HG02943 (cell line): ENCODE results near the gene SNX25.
A peak's percentile ranks its signal among the peaks of the same experiment; 100 is the strongest.
"Not testable (repeated sequence)": the region's sequence is repeated elsewhere in the genome, so short reads cannot be mapped to it uniquely, and the experiment has no call there.

Source experiments
- ATAC-seq: cut with Tn5 transposase; IDR thresholded peaks from one replicate; pipeline ENCODE4 v1.9.1; 2021; ENCODE audit warnings: mild to moderate bottlenecking, low read depth, moderate library complexity; ENCODE audit not compliant: unreplicated experiment

The SNX25 gene

DNA sequence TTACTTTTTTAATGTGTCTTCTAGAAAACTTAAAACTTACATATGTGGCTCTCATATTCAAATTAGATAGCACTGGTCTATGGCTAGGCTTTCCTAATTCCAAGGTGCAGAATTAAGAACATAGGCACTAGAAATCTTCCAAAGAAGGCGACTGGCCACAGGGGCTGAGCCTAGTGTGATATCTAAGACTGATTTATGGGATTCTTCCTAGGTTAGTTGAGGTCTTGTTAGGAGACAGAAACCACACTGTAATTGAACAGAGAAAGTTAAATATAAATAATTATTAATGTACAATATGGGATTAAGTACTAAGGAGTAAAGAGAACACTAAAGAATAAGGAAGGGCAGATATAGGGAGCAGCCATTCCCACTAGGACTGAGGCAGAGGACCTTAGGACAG is 48.3 kb downstream of the SNX25 start:
- ATAC-seq, result no peak

DNA sequence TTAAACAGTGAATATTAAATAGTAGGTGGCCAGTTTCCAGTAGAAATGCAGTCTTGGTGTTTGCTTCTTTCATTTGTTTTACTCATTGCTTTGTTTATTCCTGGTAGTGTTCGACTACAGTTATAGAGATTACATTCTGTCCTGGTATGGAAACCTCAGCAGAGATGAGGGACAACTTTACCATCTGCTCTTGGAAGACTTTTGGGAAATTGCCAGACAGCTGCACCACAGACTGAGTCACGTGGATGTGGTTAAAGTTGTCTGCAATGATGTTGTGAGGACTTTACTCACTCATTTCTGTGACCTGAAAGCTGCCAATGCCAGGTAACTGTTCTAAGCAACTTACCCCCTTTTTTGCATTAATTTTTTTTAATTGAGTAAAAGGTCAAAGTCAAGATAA is 49.3 kb downstream of the SNX25 start:
- not testable (repeated sequence) for ATAC-seq

DNA sequence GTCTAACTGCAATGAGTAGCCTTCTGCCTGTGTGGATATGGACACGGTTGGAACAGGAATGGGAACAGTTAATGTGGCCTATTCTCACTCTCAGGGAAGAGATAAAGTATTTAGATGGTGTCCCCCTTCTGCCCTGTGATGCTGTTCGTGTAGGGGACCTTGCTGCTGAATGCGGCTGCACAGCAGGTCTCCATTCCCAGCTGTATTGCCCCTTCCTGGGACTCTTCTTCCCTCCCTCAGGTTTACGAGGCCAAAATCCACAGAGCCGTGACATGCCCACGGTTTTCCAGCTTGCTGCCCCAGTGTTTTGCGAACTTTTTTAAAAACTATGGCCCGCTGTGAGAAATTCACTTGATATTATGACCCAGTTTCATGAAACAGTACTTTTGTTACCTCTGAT is 50.3 kb downstream of the SNX25 start:
- no peak for ATAC-seq

DNA sequence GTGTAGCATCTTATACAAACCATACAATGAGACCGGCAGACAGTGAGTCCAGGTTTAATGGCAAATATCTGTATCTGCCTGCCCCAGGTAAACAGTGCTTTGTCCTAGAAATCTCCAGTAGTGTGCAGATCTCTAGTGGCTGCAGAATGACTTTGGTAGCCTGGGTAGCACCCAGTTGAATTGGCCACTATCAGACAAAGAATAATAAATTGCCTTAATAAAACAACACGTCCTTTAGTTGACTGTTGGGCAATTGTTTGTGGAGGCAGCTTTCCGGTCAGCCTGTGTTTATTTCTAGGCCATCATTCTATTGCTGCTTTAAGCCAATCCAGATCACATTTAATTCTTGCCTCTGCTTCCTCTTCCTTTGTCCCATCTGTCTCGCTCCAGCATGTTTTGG is 52.5 kb downstream of the SNX25 start:
- no peak for ATAC-seq

GRCh38 chr4:185263419-185263818 is 54.0 kb downstream of the SNX25 start:
- ATAC-seq, result peak; percentile 50

DNA sequence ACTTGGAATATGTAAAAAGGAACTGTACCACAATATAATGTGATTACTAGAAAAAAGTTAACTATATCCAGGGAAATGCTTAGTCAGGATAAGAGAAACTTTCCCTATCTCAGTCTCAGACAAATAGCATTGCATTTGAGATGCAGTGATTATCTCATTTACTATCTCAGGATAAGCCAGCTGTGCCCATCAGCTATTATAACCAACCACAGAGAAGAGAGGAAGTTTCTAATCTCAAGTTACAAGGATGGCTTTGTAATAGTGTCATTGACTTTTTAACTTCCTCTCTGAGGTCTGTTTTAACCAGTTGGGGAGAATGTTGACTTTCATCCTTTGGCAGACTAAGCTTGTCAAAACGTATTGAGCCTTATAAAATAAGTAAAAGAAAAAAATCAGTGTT is 56.5 kb downstream of the SNX25 start:
- ATAC-seq, result peak; percentile 91

DNA sequence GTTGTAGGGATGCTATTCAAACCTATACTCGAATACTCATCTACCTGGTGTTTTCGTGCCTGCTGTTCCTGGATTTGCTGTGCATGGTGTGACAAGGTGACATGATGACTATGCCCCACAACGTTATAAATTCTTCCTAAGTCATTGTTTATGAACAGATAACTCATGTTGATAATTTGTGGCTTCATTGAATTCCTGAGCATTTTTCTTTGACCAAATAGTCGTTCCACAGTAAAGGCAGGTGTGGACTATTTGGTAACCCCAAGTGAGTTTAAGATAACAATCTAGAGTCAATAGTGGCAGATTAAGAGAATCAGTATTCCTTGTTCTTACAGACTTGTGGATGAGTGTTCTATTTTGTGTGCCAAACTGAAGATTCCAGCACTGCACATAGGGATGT is 59.9 kb downstream of the SNX25 start:
- no peak for ATAC-seq

DNA sequence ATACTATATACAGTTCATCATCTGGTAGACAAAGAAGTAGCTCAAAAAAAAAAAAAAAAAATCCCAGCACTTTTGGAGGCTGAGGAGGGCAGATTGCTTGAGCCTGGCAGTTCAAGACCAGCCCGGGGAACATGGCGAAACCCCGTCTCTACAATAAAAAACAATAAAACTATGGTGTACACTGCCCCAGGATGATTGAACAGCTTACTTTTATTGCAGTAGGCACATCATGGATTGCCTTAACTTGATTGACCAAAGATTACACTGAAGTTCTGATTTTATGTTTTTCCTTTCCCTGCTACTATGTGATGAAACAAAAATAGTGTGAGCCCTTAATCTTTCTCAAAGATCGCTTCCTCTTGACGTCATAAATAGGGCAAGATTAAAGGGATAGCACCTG is 60.6 kb downstream of the SNX25 start:
- ATAC-seq, result no peak

- no peak for ATAC-seq
Measured at GRCh38 chr4:185270885-185271284, 61.5 kb downstream of the SNX25 start.

DNA sequence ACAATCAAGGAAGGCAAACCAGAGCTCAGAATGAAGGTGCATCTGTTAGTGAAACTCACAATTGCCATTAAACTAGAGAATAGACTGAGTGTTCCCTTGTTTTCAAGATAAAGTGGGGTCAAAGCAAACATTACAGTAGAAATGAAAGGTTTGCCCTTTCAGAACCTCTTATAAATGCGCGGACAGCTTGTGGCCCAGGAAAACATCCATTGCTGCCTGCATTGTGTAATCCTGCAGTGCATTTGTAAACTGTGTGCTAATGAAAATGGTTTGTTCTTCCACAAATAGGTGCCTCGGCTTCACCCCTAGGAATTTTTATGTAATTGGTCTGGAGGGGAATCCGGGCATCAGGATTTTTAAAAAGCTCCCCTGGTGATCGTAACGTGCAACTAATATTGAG is 62.8 kb downstream of the SNX25 start:
- ATAC-seq, result no peak

DNA sequence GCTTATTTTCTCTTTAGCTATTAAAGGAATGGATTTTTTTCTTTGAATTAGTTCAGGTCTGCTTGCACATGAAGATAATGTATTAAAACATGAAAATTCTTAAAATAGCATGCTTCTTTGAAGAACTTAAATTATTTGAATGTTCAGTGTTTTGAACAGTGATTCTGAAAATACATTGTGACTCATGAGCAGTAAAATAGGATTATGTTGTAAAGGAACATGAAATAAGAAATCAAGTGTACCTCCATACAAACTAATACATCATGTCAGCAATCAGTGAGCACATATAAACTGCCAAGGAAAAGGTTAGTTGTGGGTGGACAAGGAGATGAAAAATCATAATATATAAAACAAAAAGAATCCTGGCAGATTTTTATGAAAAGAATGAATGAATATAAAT is 66.1 kb downstream of the SNX25 start:
- no peak for ATAC-seq

DNA sequence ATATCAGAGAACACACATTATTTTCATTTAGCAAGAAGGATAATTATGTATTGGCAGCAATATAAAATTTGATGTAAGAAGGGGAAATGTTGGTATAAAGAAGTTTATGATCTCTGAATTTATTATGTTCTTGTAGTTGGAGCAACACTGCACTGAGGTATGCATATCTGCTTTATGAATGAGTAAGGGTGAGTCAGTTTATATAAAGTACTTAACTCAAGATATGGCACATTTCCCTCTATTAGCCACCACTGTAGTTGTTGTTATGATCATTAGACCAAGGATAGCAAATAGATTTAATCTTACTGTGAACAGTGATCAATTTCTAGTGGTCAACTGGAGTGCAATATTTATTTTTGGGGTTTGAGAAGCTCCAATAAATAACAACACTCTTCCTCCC is 66.6 kb downstream of the SNX25 start:
- no peak for ATAC-seq

DNA sequence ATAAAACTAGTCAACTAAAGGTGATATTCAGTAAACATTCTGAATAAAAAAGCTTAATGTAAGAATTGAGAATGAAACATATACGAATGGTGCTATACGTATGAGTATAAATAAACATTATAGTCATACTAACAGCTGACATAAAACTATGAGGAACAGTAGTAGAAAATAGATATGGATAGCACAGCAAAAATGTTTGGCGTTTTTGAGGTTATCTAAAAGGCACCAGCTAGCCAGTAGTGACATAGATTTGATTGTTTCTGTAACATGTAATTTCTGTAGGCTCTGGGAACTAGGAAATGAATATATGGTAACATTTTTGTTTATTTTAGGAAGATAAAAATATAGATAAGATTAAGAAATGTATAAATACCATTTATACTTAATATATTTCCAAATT is 69.3 kb downstream of the SNX25 start:
- no peak for ATAC-seq

- no peak for ATAC-seq
Measured at GRCh38 chr4:185280608-185281007, 71.2 kb downstream of the SNX25 start.

DNA sequence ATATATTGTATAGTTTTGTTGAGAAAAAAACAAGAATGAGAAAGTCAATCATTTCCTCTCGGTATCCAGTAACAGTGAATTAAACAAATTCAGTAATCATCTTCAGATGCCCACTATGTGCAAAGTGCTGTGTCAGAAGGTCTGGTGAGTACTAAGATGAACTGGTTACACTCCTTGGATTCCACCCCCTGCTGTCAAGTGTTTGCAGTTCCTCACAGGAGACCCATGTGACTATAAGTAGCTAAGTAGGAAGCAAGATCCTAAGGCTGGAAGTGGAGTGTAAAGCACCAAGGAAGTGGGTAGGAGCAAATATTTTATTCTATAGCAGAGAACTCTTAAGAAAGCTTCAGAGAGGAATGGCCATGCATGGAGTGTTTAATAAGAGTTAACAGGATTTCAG is 73.6 kb downstream of the SNX25 start:
- no peak for ATAC-seq

DNA sequence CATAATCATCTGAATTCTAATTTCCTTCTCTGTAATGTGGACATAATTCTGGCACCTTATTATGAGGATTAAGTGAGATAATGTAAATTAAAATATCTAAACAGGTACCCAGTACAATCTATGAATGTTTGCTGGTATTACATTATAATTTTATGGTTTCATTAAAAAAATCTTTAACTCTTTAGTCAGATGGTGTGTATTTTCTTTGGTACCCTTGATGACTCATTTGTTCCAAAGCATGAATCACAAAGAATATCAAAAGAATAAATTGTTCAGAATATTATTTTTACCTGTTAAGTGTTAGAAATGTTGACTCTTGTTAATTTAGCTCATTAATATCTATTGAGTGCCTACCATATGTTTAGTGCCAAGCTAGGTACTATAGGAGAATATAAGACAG is 74.3 kb downstream of the SNX25 start:
- no peak for ATAC-seq

DNA sequence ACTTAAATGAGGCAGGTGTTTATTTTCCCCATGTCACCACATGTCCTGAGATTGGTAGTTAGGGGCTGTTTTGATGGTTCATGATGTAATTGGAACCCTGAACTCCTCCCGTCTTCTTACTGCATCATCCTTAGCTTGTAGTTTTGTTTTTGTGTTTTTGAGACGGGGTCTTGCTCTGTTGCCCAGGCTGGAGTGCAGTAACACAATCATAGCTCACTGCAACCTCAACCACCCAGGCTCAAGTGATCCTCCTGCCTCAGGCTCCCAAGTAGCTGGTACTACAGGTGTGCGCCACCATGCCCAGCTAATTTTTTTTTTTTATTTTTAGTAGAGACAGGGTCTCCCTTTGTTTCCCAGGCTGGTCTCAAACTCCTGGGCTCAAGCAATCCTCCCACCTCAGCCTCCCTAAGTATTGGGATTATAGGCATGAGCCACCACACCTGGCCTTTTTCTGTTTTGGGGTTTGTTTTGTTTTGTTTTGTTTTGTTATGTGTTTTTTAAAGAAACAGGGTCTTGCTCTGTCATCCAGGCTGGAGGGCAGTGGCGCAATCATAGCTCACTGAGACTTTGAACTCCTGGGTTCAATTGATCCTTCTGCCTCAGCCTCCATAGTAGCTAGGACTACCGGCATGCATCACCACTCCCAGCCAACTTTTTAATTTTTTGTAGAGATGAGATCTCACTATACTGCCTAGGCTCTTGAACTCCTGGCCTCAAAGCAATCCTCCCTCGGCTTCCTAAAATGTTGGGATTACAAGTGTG is 76.4 kb downstream of the SNX25 start:
- no peak for ATAC-seq

- ATAC-seq, result no peak
Measured at GRCh38 chr4:185286571-185286970, 77.2 kb downstream of the SNX25 start.

DNA sequence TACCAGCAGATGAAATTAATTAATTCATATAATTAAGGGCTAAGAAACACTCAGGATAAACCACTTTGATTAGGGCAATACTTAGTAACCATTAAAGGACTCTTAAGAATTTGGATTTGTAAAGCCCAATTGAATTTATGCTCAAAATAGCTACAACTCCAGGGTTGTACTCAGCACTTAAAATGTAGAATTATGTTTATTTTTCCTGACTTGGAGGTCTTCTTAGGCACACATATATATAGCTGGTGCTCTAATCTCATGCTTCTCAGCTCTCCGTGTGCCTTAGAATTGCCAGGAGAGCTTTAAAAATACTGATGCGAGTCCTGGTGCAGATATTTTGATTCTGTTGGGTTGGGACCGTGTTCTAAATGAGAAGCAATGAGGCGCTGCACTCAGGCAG is 77.6 kb downstream of the SNX25 start:
- ATAC-seq, result no peak

GRCh38 chr4:185290018-185290607 is 80.7 kb downstream of the SNX25 start:
- ATAC-seq, result no peak

DNA sequence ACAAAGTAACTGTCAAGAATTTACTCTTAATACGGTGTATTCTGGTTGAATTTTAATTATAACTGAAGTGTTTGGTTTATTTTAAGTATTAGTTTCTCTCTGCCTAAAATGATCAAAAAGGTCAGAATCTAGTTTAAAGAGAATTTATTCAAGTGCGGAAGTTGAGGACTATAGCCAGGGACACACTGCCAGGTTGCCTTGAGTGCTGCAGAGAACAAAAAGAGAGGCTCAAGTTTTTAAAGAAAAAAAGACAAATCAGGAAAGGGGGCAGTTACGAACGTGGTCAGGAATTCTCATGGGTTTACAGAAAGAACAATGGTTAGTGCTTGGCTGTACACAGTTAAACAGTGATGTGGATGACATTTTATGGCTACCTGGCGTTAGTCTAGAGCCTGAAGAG is 81.3 kb downstream of the SNX25 start:
- no peak for ATAC-seq

- ATAC-seq, result no peak
Measured at GRCh38 chr4:185293202-185293601, 83.8 kb downstream of the SNX25 start.
